Measurements from ENCODE around the gene EFHD1.
"Not testable (repeated sequence)": the region's sequence is repeated elsewhere in the genome, so short reads cannot be mapped to it uniquely, and the experiment has no call there.

The EFHD1 gene

DNA sequence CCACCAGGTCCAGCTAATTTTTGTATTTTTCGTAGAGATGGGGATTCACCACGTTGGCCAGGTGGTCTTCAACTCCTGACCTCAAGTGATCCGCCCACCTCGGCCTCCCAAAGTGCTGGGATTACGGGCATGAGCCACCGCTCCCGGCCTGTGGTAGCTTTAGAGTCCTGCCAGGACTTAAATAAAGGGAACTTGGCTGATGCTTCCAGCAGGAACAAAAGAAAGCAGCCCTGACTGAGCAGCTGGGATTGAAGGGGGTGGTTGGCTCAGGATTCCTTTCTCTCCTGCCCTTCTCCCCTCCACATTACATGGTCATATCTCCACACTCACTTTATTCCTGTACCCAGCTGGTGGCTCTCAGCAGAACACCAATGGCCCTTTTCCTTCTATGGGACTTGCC lies 20.0 kb downstream of the EFHD1 start:
- no peak for DNase-seq

DNA sequence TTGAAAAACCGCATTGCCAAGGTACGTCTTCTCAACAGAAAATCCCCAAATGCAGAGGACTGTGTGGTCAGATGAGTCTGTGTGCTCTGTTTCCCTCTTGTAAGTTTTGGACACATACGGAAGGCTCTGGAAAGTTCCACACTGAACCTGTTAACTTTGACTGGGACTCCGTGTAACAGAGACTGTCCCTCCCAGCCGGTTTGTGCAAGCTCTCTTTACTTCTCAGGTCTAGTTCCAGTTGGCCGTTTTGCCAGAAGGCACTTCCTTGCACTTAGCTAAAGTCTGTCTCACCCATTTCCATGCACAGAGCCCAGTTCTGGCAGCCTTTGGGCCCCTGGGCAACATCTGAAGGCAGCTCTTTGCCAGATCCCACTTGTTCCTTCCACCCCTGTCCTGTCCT lies 22.0 kb downstream of the EFHD1 start:
- no peak for DNase-seq

DNA sequence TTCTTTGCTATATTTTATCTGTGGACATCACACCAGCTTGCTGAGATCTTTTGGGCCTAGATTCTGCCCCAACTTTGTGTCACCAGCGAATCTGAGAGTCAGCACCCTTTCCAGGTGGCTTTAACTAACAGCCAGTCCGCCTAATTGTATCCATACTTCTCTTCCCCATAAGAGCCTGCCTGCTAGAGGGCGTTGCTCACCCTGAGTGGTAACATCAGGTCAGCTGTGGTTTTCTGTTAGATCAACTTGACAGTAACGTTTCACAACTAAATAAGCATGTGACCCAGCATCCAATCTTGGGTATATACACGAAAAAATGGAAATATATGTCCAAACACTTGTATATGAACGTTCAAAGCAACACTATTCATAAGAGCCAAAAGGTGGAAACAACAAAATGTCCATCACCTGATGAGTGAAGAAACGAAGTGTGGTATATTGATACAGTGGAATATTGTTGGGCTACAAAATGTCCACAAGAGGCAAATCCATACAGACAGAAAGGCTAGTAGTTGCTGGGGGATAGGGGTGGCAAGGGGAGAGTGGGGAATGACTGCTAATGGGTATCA lies 24.9 kb downstream of the EFHD1 start:
- no peak for DNase-seq

DNA sequence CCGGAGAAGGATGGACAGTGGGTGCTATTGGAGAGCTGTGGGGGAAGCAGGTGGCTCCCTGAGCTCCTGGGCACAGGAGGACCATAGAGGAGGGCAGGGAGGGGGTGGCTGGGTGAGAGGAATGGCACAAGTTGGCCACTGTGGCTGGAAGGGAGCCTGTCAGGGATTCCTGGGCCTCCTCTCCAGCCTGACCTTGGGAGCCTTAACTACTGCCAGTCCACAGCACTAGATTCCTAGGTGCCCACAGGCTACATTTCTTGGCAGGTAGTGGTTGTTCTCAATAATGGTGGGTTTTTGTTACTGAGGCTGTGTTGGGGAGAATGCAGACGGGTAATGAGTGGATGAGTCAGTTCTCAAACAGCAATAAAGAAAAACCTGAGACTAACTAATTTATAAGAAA lies 26.0 kb downstream of the EFHD1 start:
- DNase-seq, result no peak

DNA sequence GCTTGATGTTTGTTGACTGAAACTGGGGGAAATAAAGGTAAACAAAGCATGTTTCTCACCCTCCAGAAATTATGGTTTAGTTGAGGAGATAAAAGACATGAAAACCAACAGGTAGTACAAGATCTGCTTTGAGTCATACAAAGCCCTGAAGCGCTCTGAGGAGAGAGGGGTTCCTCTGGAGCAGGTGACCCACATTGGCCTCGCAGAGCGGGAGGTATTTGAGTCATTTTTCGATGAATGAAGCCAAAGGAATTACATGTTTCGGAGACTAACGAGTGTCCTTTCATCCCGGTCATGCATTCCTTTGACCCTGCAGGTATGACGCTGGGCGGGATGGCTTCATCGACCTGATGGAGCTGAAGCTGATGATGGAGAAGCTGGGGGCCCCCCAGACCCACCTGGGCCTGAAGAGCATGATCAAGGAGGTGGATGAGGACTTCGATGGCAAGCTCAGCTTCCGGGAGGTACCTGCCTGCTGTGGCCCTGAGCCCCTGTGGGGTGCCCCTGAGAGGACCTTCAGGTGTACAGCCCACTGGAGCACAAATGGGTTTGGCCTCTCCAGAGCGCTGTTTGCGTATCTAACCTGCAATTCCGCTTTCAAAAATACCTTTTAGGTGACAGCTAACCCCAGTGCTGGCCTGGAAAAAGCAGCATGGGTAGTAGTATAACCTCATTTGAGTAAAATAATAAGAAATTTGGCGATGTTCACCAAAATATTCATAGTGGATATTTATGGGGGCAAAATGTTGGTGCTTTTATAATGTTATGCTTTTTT lies 29.3 kb downstream of the EFHD1 start:
- no peak for DNase-seq

DNA sequence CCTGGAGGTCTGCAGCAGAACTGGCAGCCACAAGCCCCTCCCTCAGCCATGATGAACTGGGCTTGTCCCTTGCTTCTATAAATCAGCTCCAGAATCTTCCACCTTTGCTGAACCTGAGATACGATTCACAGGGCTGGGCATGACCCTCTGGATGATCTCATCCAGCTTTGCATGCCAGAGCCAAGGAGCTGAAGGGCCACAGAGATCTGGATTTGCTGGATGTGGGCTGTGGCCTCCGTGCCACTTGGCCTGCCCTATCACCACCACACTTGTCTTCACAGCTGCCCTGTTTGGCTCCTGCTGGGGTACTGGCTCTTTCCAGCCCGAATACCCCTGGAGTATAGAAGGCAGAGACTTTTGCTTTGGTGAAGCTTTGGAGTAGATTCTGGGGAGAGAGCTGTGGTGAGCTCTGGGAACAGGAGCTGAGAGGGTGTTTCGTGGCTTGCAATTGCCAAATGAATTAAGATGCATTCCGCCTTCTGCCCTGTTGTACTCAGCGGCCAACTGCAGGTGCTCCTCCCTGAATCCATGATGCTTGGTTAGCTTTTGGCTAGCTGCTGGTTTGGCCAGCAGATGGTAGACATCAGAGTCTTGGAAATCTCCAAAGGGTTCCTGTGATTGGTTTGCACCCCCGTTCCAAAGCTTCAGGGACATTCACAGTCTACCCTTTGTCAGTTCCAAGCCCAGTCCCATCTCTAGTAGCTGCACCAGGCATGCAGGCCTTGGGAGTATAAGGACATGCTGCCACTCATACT lies 32.8 kb downstream of the EFHD1 start:
- DNase-seq, result no peak

DNA sequence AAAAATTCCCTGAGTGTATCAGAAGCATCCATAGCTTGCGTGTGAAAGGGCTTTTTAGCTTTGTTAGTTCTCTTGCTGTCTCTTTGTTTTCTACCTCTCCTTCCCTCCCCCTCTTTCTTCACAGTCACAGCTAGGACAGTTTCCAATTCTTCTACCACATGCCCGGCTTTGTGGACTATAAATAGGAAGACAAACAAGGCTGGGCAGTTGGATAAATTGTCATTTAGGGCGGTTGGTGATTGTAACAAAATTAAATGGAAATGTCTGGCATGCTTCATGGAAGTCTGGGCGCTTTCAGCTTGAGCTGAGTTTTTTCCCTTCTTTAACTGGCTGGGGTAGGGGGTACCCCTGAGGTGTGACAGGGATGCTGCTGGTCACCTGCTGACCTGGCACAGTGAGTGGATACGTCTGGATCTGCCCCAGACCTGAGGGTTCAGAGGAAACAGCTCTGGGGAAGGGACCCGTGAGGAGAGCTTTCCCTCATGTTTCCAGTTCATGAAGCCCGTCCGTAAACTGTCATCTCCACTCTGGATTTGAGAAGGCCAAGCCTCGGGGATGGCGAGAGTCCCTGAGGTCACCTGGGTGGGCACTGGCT lies 34.7 kb downstream of the EFHD1 start:
- DNase-seq, result no peak

DNA sequence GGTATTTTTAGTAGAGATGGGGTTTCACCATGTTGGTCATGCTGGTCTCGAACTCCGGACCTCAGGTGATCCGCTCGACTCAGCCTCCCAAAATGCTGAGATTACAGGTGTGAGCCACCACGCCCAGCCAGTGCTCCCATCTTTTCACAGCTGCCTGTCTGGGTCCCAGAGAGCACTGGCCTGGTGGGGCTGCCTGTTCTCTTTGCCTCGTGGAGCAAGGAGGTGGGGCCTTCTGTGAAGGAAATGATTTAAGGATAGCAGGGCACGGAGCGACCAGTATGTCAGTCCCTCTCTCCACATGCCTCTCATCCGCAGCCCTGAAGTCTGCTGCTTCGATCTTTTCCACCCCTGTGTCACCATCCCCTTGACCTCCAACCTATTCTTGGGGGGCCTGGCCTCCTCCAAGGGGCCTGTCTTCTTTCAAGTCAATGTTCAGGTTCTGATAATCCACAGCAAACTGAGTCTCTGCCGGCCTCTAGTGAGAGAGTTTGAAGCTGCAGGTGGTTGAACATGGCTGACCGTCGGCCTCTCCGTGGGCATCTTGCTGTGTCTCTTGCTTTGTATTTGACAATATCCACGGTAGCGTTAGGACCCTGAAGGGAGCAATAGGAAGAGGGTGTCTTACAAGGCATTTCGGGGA lies 35.5 kb downstream of the EFHD1 start:
- no peak for DNase-seq

DNA sequence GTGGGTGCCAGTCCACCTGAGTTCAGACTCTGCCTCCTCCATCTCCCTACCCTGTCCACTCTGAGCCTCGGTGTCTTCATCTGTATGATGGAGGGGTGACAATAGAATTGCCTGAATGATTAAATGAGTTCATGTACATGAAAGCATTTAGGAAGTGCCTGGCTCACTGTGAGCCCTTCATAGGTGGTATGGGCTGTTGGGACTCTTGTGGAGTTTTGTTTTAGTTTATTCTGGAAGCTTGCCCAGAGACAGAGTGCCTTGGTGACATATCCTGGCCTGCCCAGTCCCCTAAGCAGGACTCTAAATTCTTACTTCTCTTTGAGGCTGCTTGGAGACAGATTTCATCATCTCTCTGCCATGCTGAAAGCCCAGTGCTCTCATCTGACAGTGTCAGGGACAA lies 39.2 kb downstream of the EFHD1 start:
- no peak for DNase-seq

DNA sequence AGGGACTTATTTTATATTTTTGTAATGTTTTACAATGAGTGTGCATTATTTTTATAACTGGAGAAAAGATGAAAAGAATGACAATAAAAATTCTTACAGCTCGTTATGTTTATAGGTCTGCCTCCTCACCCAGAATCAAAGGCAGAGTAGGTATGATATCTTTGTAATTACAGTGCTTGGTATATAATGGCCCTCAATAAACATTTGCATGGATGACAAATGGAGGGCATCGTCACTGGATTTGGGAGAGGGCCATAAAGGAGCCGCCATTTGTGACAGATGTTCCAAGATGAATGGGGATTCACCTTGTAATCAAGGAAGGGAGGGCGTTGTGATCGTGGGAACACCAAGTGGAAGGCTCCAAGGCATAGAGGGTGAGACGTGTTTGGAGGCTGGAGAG lies 41.1 kb downstream of the EFHD1 start:
- DNase-seq, result no peak

DNA sequence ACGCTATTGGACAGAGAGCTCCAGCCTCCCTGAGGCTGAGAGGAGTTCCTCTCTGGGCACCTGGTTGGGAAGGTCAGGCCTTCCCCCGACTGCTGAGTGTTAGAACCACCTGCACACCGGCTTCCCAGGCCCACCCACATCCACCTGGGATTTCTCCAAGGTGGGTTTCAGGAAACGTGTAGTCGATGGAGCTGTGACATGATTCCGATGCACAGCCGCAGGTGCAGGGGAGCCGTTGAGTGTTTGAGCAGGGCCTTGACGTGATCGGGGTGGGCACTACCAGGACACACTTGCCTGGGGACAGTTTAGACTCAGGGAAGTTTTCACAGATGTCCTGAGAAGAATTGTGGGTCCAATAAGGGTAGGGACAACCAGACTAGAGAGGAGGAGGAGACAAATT lies 42.0 kb downstream of the EFHD1 start:
- DNase-seq, result no peak

DNA sequence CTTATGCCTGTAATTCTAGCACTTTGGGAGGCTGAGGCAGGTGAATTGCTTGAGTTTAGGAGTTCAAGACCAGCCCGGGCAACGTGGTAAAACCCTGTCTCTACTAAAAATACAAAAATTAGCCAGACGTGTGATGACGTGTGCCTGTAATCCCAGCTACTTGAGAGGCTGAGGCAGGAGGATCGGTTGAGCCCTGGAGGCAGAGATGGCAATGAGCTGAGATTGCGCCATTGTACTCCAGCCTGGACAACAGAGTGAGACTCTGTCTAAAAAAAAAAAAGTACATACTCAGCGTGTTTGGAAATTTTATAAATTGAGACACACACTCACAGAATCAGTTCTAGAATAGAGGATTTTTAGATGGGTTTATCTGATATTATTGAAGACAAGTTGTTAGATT lies 46.6 kb downstream of the EFHD1 start:
- DNase-seq, result no peak

DNA sequence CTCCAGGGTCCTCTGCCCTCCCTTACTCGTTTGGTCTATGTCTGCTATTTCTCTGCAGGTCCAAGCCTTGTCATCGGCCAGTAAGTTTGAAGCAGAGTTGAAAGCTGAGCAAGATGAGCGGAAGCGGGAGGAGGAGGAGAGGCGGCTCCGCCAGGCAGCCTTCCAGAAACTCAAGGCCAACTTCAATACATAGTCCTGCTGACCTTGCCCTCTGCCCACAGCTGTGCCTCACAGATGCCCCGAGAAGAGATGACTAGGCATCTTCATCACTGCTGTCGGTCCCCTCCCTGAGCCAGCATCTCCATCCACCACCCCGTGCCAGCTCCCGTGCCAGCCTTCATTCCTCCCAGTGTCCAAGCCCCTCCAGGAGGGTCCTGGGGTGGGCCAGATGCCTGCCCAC lies 48.1 kb downstream of the EFHD1 start:
- no peak for DNase-seq

DNA sequence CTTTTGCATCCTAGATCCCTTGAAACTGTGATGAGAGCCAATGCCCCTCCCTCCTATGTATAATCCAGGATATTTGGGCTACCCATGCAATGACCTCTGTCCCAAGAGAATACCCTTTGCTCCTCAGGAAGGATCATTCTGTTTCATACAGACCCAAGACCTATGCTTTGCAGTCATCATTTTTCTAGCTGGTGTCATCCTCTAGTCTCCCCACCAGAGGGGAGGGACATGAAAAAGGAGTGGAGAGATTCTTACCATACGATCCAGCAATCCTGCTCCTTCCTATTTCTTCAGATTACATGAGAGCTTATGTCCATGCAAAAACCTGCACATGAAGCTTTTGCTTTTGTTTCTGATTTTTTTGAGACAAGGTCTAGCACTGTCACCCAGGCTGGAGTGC lies 50.0 kb downstream of the EFHD1 start:
- DNase-seq, result no peak

DNA sequence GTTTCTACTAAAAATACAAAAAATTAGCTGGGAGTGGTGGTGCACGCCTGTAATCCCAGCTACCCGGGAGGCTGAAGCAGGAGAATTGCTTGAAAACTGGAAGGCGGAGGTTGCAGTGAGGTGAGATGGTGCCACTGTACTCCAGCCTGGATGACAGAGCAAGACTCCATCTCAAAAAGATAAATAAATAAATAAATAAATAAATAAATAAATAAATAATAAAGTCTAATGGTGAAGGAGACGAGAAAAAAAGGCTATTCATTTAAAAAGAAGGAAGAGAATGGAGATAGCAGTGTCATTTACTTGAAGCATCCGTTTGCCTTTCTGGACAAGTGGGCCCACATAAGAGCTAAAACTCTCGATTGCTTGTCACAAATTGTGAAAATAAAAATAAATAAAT lies 52.0 kb downstream of the EFHD1 start:
- not testable (repeated sequence) for DNase-seq

DNA sequence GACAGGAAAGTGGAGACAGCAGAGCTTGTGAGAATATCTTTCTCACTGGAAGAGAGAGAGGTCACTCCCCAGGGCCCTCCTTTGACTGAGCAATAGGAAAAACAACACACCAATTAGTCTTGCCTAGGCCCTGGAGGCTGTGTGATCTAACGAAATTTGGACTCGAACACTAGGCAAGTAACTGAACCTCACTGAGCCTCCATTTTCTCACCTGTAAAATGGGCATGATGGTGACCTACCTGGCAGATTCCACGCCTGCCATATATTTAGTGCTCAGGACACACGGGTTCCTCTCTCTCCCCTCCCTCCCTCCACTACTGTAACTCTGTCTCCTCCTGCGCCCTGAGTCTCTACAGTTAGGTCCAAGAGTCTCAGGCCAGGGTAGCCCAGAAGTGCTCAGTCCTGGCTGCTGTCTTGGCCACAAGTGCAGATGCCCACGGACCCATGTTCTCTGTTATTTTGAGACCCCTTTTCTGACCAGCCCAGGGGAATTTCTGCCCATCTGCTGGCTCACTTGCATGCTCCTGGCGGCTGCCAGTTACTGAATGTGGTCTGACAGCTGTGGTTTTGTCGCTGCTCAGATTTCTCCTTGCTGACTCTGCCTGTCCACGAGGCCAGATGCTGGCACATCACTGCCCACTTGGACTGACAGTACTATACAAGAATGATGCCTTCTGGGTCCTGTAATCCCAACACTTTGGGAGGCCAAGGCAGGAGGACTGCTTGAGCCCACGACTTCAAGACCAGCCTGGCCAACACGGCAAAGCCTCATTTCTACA lies 54.2 kb downstream of the EFHD1 start:
- no peak for DNase-seq

DNA sequence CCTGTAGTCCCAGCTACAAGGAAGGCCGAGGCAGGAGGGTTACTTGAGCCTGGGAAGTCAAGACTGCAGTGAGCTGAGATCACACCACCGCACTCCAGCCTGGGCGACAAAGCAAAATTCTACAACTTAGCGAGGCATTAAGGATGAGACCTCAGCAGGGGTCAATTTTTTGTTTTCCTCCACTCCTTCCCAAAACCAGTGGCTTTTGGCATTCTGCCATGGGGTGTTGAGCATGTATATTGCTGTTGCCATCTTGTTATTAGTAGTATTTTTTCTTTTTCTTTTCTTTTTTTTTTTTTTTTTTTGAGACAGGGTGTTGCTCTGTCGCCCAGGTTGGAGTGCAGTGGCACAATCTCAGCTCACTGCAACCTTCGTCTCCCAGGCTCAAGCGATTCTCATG lies 54.8 kb downstream of the EFHD1 start:
- no peak for DNase-seq

DNA sequence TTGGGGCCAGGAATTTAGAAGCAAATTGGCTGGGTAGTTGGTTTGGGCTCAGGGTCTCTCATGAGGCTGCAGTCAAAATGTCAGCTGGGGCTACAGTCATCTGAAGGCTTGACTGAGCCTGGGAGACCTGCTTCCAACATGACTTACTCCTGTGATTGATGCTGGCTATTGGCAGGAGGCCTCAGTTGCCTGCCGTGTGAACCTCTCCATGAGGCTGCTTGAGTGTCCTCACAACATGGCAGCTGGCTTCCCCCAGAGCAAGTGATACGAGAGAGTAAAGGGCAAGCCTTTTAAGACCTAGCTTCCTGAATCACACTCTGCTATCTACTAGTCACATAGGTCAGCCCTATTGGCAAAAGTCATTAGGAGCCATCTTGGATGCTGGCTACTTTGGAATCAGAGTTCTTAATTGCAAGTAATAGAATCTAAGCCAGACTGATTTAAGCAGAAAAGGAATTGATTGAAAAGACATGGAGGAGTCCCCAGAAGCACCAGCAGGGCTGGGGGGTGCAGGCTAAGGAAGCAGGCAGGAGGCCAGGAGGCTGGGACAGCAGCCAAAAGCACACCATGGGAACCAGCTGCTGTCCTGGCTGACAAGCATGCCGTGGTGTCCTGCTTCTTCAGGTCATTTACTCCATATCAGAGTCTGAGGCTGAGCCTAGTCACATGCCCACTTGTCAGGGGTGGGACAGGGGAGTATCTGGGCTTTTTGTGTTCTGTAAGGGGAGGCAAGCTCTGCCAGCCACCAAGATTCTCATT lies 55.9 kb downstream of the EFHD1 start:
- no peak for DNase-seq

DNA sequence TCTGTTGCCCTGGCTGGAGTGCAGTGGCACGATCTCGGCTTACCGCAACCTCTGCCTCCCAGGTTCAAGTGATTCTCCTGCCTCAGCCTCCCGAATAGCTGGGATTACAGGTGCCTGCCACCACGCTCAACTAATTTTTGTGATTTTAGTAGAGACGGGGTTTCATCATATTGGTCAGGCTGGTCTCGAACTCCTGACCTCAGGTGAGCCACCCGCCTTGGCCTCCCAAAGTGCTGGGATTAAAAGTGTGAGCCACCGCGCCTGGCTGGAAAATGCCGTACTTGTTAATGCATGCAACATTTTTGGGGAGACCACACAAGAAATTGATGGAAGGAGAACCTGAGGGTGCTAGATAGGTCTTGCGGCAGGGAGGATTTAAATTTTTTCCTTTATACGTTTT lies 57.7 kb downstream of the EFHD1 start:
- DNase-seq, result not testable (repeated sequence)

DNA sequence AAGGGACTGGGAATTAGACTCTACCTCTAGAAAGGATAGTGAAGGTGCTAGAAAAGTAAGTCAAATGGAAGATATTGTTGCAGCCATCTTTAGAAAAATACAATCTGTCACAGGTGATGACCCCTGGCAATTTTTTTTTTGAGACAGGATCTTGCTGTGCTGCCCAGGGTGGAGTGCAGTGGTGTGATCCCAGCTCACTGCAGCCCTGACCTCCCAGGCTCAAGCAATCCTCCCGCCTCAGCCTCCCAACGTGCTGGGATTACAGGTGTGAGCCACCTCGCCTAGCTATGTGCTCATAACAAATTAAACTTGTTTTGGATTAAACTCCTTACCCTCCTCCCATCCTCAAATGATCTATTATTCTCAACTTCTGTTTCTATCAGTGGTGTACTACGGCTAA lies 59.9 kb downstream of the EFHD1 start:
- DNase-seq, result no peak

DNA sequence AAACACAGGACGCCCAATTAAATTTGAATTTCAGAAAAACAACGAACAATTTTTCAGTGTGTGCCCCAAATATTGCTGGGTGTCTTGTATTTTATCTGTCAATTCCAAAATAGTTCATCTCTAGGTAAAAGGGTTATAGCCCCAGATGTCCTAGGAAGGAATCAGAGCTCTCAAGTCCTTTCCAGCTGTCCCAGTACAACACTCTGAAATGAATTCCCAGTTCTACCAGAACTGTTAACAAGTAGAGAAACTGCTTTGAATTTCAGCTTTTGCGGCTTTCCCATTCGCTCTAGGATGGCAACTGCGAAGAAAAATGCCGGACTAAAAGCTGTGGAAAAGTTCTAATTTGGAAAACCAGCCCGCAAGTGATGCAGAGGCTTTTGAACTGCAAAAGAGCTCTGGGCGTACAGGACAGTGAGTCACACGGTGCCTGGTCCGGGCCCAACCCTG lies 63.2 kb downstream of the EFHD1 start:
- DNase-seq, result no peak

Measured in T1000 (cell line).